Esophagus muscularis mucosa (tissue), 4 donors: Measurements from ENCODE around the gene CALML5.

Source experiments
- EP300 ChIP-seq: sonication (generic); formaldehyde crosslinking; IDR thresholded peaks from one replicate; pipeline ENCODE4 v1.6.1; 2017; ENCODE audit warnings: antibody characterized with exemption
- POLR2A ChIP-seq: fragments of 450-650 bp; IDR thresholded peaks from one replicate; pipeline ENCODE4 v1.6.1; 2017; ENCODE audit warnings: antibody characterized with exemption, moderate library complexity, mild to moderate bottlenecking, low read depth
- POLR2AphosphoS5 ChIP-seq, 2 donors: sonication (generic); formaldehyde crosslinking; IDR thresholded peaks; one replicate each; pipeline ENCODE4 v1.6.1; 2017; ENCODE audit warnings: antibody characterized with exemption in 2 of 2
- TF ChIP-seq, protein P1 (sequence below), 3 experiments: fragments of 200-600 bp in 2 of 3; fragments of 450-650 bp in 1 of 3; sonication (generic) in 2 of 3; IDR thresholded peaks; one replicate each; pipeline ENCODE4 v1.5.1; 2017 to 2019; ENCODE audit warnings: antibody characterized with exemption in 3 of 3, mild to moderate bottlenecking in 2 of 3, moderate library complexity in 1 of 3

DNA sequence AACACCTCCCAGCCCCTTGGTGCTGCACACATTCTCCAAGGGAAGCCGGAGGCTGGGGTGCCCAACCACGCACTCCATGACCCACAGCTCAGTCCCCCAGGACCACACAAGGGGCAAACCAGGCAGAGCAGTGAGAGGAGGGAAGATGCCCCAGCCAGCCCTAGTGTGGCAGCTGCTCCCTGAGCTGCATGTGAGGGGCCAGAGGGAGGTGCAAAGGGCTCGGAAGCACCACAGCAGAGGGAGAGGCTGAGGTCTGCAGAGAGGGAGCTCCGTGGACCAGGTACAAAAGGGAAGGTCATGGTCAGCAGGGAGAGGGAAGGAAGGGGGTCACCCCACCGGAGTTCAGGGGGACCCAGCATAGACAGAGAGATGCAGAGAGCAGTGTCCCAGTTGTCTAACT, 1.5 kb upstream of the CALML5 start:
- TF ChIP-seq, protein P1, sequence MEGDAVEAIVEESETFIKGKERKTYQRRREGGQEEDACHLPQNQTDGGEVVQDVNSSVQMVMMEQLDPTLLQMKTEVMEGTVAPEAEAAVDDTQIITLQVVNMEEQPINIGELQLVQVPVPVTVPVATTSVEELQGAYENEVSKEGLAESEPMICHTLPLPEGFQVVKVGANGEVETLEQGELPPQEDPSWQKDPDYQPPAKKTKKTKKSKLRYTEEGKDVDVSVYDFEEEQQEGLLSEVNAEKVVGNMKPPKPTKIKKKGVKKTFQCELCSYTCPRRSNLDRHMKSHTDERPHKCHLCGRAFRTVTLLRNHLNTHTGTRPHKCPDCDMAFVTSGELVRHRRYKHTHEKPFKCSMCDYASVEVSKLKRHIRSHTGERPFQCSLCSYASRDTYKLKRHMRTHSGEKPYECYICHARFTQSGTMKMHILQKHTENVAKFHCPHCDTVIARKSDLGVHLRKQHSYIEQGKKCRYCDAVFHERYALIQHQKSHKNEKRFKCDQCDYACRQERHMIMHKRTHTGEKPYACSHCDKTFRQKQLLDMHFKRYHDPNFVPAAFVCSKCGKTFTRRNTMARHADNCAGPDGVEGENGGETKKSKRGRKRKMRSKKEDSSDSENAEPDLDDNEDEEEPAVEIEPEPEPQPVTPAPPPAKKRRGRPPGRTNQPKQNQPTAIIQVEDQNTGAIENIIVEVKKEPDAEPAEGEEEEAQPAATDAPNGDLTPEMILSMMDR (IDR thresholded peaks at IDR 0.05), result no peak
- TF ChIP-seq POLR2A (no peak), POLR2AphosphoS5 (IDR thresholded peaks at IDR 0.05) (no peak), EP300 (no peak)
